GM12878 (cell line): Measurements from ENCODE around the gene PDPK1. TPM values are rescaled to one million over a fixed set of nuclear protein-coding genes. Genes with fewer than 3 reads are reported as not detected.
"Not testable (repeated sequence)": the region's sequence is repeated elsewhere in the genome, so short reads cannot be mapped to it uniquely, and the experiment has no call there.

Experiments used
- ATAC-seq: fragments of 200-7000 bp; cut with Tn5 transposase; 3 replicates; pipeline ENCODE4 v1.9.1; 2020; ENCODE audit warnings: mild to moderate bottlenecking, moderate library complexity
- BruUV-seq: library from RNA; stranded (reverse); fragments of 400-500 nt; replicated peaks from 2 replicates; lab custom pipeline; 2021; lab: Mats Ljungman, UMichigan
- CTCF ChIA-PET: fragments of 300-600 bp; sonication (Branson Sonifier 250); formaldehyde crosslinking; extraction: SDS; loops from one replicate; lab custom pipeline; 2021; ENCODE audit warnings: inconsistent platforms; lab: Yijun Ruan, JAX
- POLR2A ChIA-PET: fragments of 350-600 bp; formaldehyde crosslinking; extraction: SDS; loops from one replicate; lab custom pipeline; 2021; ENCODE audit warnings: inconsistent platforms; lab: Charles Lee
- RAD21 ChIA-PET: fragments of 300-600 bp; sonication (Branson Sonifier 250); formaldehyde crosslinking; loops from one replicate; lab custom pipeline; 2023; ENCODE audit warnings: antibody characterized with exemption; ENCODE audit not compliant: unreplicated experiment; lab: Charles Lee
- SMC1A ChIA-PET: fragments of 300-600 bp; sonication (Branson Sonifier 250); formaldehyde crosslinking; loops from one replicate; lab custom pipeline; 2023; ENCODE audit not compliant: unreplicated experiment, uncharacterized antibody; lab: Charles Lee
- DNase-seq: peaks from one replicate; pipeline ENCODE4 v3.0.0-alpha.2; 2011; ENCODE audit warnings: low read depth, low spot score
- FAIRE-seq: peaks from 3 replicates; lab custom pipeline; 2011; peaks lifted over from hg19 to GRCh38; lab: Jason Lieb, UNC
- H2AFZ ChIP-seq: 2 replicates; pipeline ENCODE4 v1.6.0; 2011; ENCODE audit warnings: low read depth, low read length, control low read depth; ENCODE audit not compliant: control insufficient read depth
- H3K27ac ChIP-seq: 2 replicates; pipeline ENCODE4 v1.5.1; 2011; ENCODE audit warnings: control low read depth; ENCODE audit not compliant: control insufficient read depth, insufficient read depth
- H3K27me3 ChIP-seq, 2 experiments: replicated peaks in 1 of 2; 2 replicates each; pipeline versions ENCODE4 v1.6.0 to v1.6.1; 2011; ENCODE audit warnings: low read length in 1 of 2; ENCODE audit not compliant: control insufficient read depth in 2 of 2, insufficient read depth in 2 of 2
- H3K36me3 ChIP-seq, 2 experiments: 2 replicates each; pipeline ENCODE4 v1.5.1; 2011; ENCODE audit warnings: low read length in 1 of 2; ENCODE audit not compliant: control insufficient read depth in 2 of 2, insufficient read depth in 2 of 2
- H3K4me1 ChIP-seq: 2 replicates; pipeline ENCODE4 v1.6.1; 2011; ENCODE audit warnings: mild to moderate bottlenecking, low read length, moderate library complexity, mixed read lengths; ENCODE audit not compliant: control insufficient read depth, insufficient read depth
- H3K4me2 ChIP-seq: 2 replicates; pipeline ENCODE4 v1.6.0; 2011; ENCODE audit warnings: control low read depth; ENCODE audit not compliant: control insufficient read depth, insufficient read depth
- H3K4me3 ChIP-seq: fragments of 200-600 bp; sonication (generic); 2 replicates; pipeline ENCODE4 v1.5.1; 2016
- H3K79me2 ChIP-seq: 2 replicates; pipeline ENCODE4 v1.6.0; 2011; ENCODE audit warnings: low read length; ENCODE audit not compliant: control insufficient read depth, insufficient read depth
- H3K9ac ChIP-seq: 2 replicates; pipeline ENCODE4 v1.8.0; 2011; ENCODE audit warnings: low read length, control low read depth, mixed read lengths; ENCODE audit not compliant: control insufficient read depth, insufficient read depth
- H3K9me3 ChIP-seq: replicated peaks from 3 replicates; pipeline ENCODE4 v1.5.1; 2011; ENCODE audit warnings: mild to moderate bottlenecking, low read length; ENCODE audit not compliant: control insufficient read depth, insufficient read depth
- H4K20me1 ChIP-seq: 2 replicates; pipeline ENCODE4 v1.6.0; 2011; ENCODE audit not compliant: control insufficient read depth, insufficient read depth
- ASH2L ChIP-seq: fragments of 300-600, 200-600 bp; sonication (generic); IDR thresholded peaks from 2 replicates; pipeline ENCODE4 v1.6.1; 2017; ENCODE audit warnings: low read depth, mild to moderate bottlenecking, borderline replicate concordance
- ATF2 ChIP-seq: IDR thresholded peaks from 2 replicates; pipeline ENCODE4 v1.6.1; 2012; ENCODE audit warnings: low read length, inconsistent platforms
- BHLHE40 ChIP-seq, 2 experiments: fragments of 450-650 bp in 1 of 2; IDR thresholded peaks; 2 replicates each; pipeline ENCODE4 v1.6.1; 2011 to 2017; ENCODE audit warnings: low read depth in 2 of 2, borderline replicate concordance in 1 of 2, improper control_type of control experiment in 1 of 2, low read length in 1 of 2, mild to moderate bottlenecking in 1 of 2
- CTCF ChIP-seq, 3 experiments: IDR thresholded peaks in 2 of 3; conservative IDR thresholded peaks in 1 of 3; 2 replicates each; pipeline ENCODE4 v1.5.1; 2011; ENCODE audit warnings: low read depth in 3 of 3, low read length in 3 of 3, mild to moderate bottlenecking in 3 of 3, control low read depth in 2 of 3, moderate library complexity in 2 of 3, inconsistent platforms in 1 of 3, mixed read lengths in 1 of 3; ENCODE audit not compliant: control insufficient read depth in 2 of 3, insufficient read depth in 1 of 3; ENCODE audit errors: extremely low read depth in 1 of 3
- JUNB ChIP-seq: IDR thresholded peaks from 2 replicates; pipeline ENCODE4 v1.6.1; 2016; ENCODE audit warnings: antibody characterized with exemption, mild to moderate bottlenecking
- MEF2A ChIP-seq: IDR thresholded peaks from 2 replicates; pipeline ENCODE4 v1.6.1; 2011; ENCODE audit warnings: low read depth, mild to moderate bottlenecking, low read length, moderate library complexity; ENCODE audit not compliant: insufficient read depth
- RB1 ChIP-seq: fragments of 450-650 bp; formaldehyde crosslinking; IDR thresholded peaks from 2 replicates; pipeline ENCODE4 v1.6.1; 2017; ENCODE audit warnings: mild to moderate bottlenecking, borderline replicate concordance
- SIX5 ChIP-seq: IDR thresholded peaks from 2 replicates; pipeline ENCODE4 v1.6.1; 2011; ENCODE audit warnings: mild to moderate bottlenecking, low read depth, low read length, moderate library complexity; ENCODE audit not compliant: severe bottlenecking
- SMAD1 ChIP-seq: fragments of 450-650 bp; IDR thresholded peaks from 2 replicates; pipeline ENCODE4 v1.6.1; 2018; ENCODE audit warnings: mild to moderate bottlenecking, low read depth; ENCODE audit not compliant: partially characterized antibody
- SUZ12 ChIP-seq: fragments of 200-600 bp; sonication (generic); IDR thresholded peaks from one replicate; pipeline ENCODE4 v1.6.1; 2018; ENCODE audit warnings: antibody characterized with exemption, mild to moderate bottlenecking; ENCODE audit not compliant: unreplicated experiment
- TCF12 ChIP-seq: IDR thresholded peaks from 2 replicates; pipeline ENCODE4 v1.6.1; 2011; ENCODE audit warnings: low read depth, mild to moderate bottlenecking, low read length
- USF2 ChIP-seq: IDR thresholded peaks from 2 replicates; pipeline ENCODE4 v1.6.1; 2011; ENCODE audit warnings: low read depth, low read length, improper control_type of control experiment, borderline replicate concordance
- YY1 ChIP-seq: IDR thresholded peaks from 2 replicates; pipeline ENCODE4 v1.6.1; 2011; ENCODE audit warnings: low read depth, mild to moderate bottlenecking, low read length
- WGBS: methylation state at CpG from one replicate; pipeline ENCODE4 v1.1.6; 2016; ENCODE audit warnings: low lambda C conversion rate; ENCODE audit not compliant: insufficient replicate concordance, insufficient coverage; ENCODE audit errors: missing lambda C conversion rate; 5-methylcytosine and 5-hydroxymethylcytosine counted together
- in situ Hi-C: fragments of 300-500 bp; cut with MboI; formaldehyde crosslinking; loops from 9 replicates; pipeline ENCODE4 v1.14.3; 2018; ENCODE audit warnings: mixed read lengths
- intact Hi-C: fragments of 100-400 bp; cut with micrococcal nuclease; formaldehyde crosslinking; loops from one replicate; pipeline ENCODE4 v1.14.2; 2022; ENCODE audit not compliant: unreplicated experiment
- polyA plus RNA-seq, 11 experiments: library from polyadenylated mRNA; depleted of rRNA in 4 of 11; unstranded in 6 of 11; stranded (reverse) in 5 of 11; fragments of >200 nt; fragmentation: Nextera tagmentation in 4 of 11; fragmentation: Illumina TruSeq in 1 of 11; extraction: Ambion mirVana in 4 of 11; extraction: Trizol in 1 of 11; gene quantifications; 1 replicate in 1 of 11; 2 replicates in 10 of 11; pipeline versions ENCODE4 v1.2.1 to v1.2.3, GENCODE V29; 2011 to 2016; ENCODE audit warnings: inconsistent platforms in 2 of 11, missing spikeins in 2 of 11, low read depth in 1 of 11
- total RNA-seq, 4 experiments: library from RNA; depleted of rRNA in 3 of 4; stranded (reverse); fragments of >200 nt in 3 of 4; fragmentation: Illumina TruSeq in 1 of 4; extraction: Trizol in 1 of 4; gene quantifications; 2 replicates each; pipeline versions ENCODE4 v1.2.1 to v1.2.3, GENCODE V29; 2013 to 2021

PDPK1 gene
- total and polyA plus RNA-seq, 10 of the 15 experiments (the other 5 are each of a cell fraction or from before 2014, with no cell fraction given) = 3.9 to 41.3 (median 25.5) TPM

- BruUV-seq = no TSS peak
- in situ Hi-C loops = loop anchor here (5.0 kb wide), 1 partner anchor 61 kb away; the partner anchor contains the start of gene PDPK1
- intact Hi-C loops = no loop called here
- WGBS = 95% methylated on average over 9 of the region's 9 CpGs
- Histone ChIP-seq H3K27me3 (no peaks in the 10 kb centered on the region), H3K27ac (no peak overlapping the region), H3K4me1 (peaks cover 4% of the 10 kb centered on the region), H3K79me2 (peaks cover 5% of the 10 kb centered on the region), H3K4me3 (no peak overlapping the region)
- DNase-seq (no peak), ATAC-seq (no peak), FAIRE-seq (no peak)
- SMC1A ChIA-PET = no interaction called here
- POLR2A ChIA-PET = no interaction called here
- no peak for TF ChIP-seq SMAD1
- TF ChIP-seq CTCF (IDR thresholded peaks at IDR 0.05 in 2 of 3, conservative IDR thresholded peaks at IDR 0.05 in 1 of 3; ENCODE audit: control insufficient read depth in 2 of 3, extremely low read depth in 1 of 3, insufficient read depth in 1 of 3, low read depth in 3 of 3, low read length in 3 of 3) = no peak
- no peak for TF ChIP-seq USF2
- no peak for TF ChIP-seq TCF12
- TF ChIP-seq ATF2 = no peak
- no peak for TF ChIP-seq SIX5
- TF ChIP-seq RB1 = no peak
- no peak for TF ChIP-seq MEF2A
- no peak for TF ChIP-seq SUZ12
- no peak for TF ChIP-seq BHLHE40 (IDR thresholded peaks at IDR 0.05; ENCODE audit: borderline replicate concordance in 1 of 2, low read depth in 2 of 2, low read length in 1 of 2)
- TF ChIP-seq JUNB = no peak
- no peak for TF ChIP-seq ASH2L
- no peak for TF ChIP-seq YY1
- TF ChIP-seq, all 136 proteins: peak for 0
- H3K4me2 ChIP-seq = no peak overlapping the region
- H3K36me3 ChIP-seq = peaks cover 14 to 16% of the 10 kb centered on the region in 2 experiments; a peak in 3 of 4 replicates
- ChIA-PET CTCF (no interaction called here), RAD21 (no interaction called here)
- H3K9me3 ChIP-seq = no peaks in the 10 kb centered on the region
- no peak overlapping the region for H2AFZ ChIP-seq
- no peaks in the 10 kb centered on the region for H4K20me1 ChIP-seq
- H3K9ac ChIP-seq = no peak overlapping the region
Observed at GRCh38 chr16:2598723-2599122, 60.9 kb downstream of the PDPK1 start.

- H3K27ac ChIP-seq, H3K4me1 ChIP-seq, FAIRE-seq, ATAC-seq, intact Hi-C loops, SMC1A ChIA-PET, H3K4me3 ChIP-seq, DNase-seq, BruUV-seq, CTCF ChIA-PET, H3K27me3 ChIP-seq, RAD21 ChIA-PET, H3K79me2 ChIP-seq, POLR2A ChIA-PET, H3K9me3 ChIP-seq, H2AFZ ChIP-seq, H3K4me2 ChIP-seq, H4K20me1 ChIP-seq, H3K9ac ChIP-seq: not testable (repeated sequence)
- H3K36me3 ChIP-seq = peaks cover 14 to 16% of the 10 kb centered on the region in 2 experiments; a peak in 3 of 4 replicates
- WGBS = 67% methylated on average over 4 of the region's 6 CpGs
- in situ Hi-C loops = loop anchor here (5.0 kb wide), 1 partner anchor 62 kb away; the partner anchor contains the start of gene PDPK1
Observed at GRCh38 chr16:2599165-2599564, 61.3 kb downstream of the PDPK1 start.
